Measurements from ENCODE around the gene SLIT1. TPM values are rescaled to one million over a fixed set of nuclear protein-coding genes. Genes with fewer than 3 reads are reported as not detected.

The SLIT1 gene
- total and polyA plus RNA-seq, 2 donors (not counting 1 experiment from before 2014, with no cell fraction given): 0.15 to 0.49 TPM

DNA sequence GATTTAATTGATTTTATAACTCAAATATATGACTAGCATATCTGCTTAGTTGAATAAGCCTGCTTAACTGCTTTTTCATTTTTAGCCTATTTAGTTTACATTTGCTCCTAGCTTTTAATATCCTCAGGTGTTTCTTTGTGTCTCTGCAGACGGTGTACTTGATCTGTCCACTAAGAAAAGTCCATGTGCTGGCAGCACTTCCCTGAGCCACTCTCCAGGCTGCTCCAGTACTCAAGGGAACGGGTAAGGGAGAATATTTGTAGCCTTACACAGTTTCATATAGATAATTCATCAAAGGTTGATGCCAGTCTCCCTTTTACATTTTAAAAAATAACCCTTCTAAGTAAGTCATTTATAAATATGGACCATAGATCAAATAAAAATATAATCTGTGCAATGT, 233.8 kb downstream of the SLIT1 start:
- Histone ChIP-seq H4K20me1 (ENCODE audit: control insufficient read depth, insufficient read depth, low read length, poor library complexity, severe bottlenecking) (no peaks in the 10 kb centered on the region), H3K9me3 (ENCODE audit: control extremely low read depth in 1 of 3, control insufficient read depth in 2 of 3, insufficient read depth in 1 of 3, low read length in 2 of 3) (no peaks in the 10 kb centered on the region), H3K4me2 (replicated peaks; ENCODE audit: low read depth, low read length, poor library complexity, severe bottlenecking) (no peak overlapping the region), H3K4me1 (ENCODE audit: control insufficient read depth in 2 of 2, insufficient read depth in 2 of 2, low read length in 2 of 2) (no peaks in the 10 kb centered on the region), H3K79me2 (ENCODE audit: control insufficient read depth, insufficient read depth, low read length) (no peaks in the 10 kb centered on the region), H3K4me3 (ENCODE audit: control extremely low read depth in 1 of 5, extremely low read depth in 1 of 5, insufficient read depth in 1 of 5, low read depth in 2 of 5, low read length in 4 of 5) (no peak overlapping the region), H3K27me3 (replicated peaks in 1 of 4; ENCODE audit: control extremely low read depth in 1 of 4, control insufficient read depth in 3 of 4, insufficient read depth in 4 of 4, low read length in 3 of 4) (no peaks in the 10 kb centered on the region), H3K9ac (ENCODE audit: low read length) (no peak overlapping the region), H3K36me3 (replicated peaks in 1 of 2; ENCODE audit: control extremely low read depth in 1 of 2, control insufficient read depth in 1 of 2, extremely low read depth in 1 of 2, insufficient read depth in 2 of 2, low read length in 1 of 2) (peaks cover 1 to 46% of the 10 kb centered on the region in 2 experiments), H3K27ac (ENCODE audit: low read length in 2 of 2) (no peak overlapping the region), H2AFZ (ENCODE audit: insufficient read depth, low read depth, low read length, poor library complexity, severe bottlenecking) (no peak overlapping the region)
- Mint-ChIP-seq H3K27me3 (no peaks in the 10 kb centered on the region), H3K27ac (no peak overlapping the region), H3K9me3 (ENCODE audit: insufficient read depth) (no peaks in the 10 kb centered on the region), H3K4me3 (no peak overlapping the region), H3K4me1 (no peaks in the 10 kb centered on the region)
- ChIA-PET CTCF (no interaction called here), POLR2A (no interaction called here)
- ATAC-seq (ENCODE audit: low read depth) (no peak), DNase-seq (no peak)
- no peak for TF ChIP-seq EZH2 (IDR thresholded peaks at IDR 0.05; ENCODE audit: borderline replicate concordance, insufficient read depth, low read depth, low read length, poor library complexity, severe bottlenecking)
- TF ChIP-seq, protein P1, sequence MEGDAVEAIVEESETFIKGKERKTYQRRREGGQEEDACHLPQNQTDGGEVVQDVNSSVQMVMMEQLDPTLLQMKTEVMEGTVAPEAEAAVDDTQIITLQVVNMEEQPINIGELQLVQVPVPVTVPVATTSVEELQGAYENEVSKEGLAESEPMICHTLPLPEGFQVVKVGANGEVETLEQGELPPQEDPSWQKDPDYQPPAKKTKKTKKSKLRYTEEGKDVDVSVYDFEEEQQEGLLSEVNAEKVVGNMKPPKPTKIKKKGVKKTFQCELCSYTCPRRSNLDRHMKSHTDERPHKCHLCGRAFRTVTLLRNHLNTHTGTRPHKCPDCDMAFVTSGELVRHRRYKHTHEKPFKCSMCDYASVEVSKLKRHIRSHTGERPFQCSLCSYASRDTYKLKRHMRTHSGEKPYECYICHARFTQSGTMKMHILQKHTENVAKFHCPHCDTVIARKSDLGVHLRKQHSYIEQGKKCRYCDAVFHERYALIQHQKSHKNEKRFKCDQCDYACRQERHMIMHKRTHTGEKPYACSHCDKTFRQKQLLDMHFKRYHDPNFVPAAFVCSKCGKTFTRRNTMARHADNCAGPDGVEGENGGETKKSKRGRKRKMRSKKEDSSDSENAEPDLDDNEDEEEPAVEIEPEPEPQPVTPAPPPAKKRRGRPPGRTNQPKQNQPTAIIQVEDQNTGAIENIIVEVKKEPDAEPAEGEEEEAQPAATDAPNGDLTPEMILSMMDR (IDR thresholded peaks at IDR 0.05): no peak
- WGBS (ENCODE audit: insufficient coverage): no CpG with 5 or more reads among the region's 2 CpGs
- intact Hi-C loops (cut with micrococcal nuclease): no loop called here

DNA sequence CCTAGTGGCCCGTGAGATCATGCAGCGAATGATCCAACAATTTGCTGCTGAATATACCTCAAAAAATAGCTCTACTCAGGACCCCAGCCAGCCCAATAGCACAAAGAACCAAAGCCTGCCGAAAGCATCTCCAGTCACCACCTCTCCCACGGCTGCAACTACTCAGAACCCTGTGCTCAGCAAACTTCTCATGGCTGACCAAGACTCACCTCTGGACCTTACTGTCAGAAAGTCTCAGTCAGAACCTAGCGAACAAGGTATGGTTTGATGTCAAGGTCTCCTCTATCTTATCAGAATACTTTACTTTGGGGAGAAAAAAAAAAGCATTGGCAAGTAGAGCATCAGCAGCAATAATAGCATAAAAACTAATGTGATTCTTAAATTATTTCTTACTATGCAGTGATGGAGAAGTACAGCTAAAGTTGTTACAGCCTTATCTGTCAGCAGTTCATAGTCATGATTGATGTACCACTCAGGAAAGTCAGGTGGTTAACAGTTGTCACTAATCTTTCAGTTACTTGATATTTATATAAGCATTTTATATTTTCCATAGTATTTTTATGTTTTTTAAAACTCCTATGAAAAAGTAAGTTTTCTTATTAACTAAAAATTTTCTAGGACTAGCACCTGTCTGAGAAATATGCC, 236.6 kb downstream of the SLIT1 start:
- TF ChIP-seq, protein P1 (IDR thresholded peaks at IDR 0.05): no peak
- no peak for TF ChIP-seq EZH2 (IDR thresholded peaks at IDR 0.05; ENCODE audit: borderline replicate concordance, insufficient read depth, low read depth, low read length, poor library complexity, severe bottlenecking)
- H3K79me2 ChIP-seq (ENCODE audit: control insufficient read depth, insufficient read depth, low read length): peaks cover 9% of the 10 kb centered on the region
- 95% methylated on average over 3 of the region's 5 CpGs for WGBS (ENCODE audit: insufficient coverage)

More for the DNA sequence above, 236.6 kb downstream of the SLIT1 start:
- Histone ChIP-seq H3K4me2 (replicated peaks; ENCODE audit: low read depth, low read length, poor library complexity, severe bottlenecking) (no peak overlapping the region), H3K27ac (ENCODE audit: low read length in 2 of 2) (no peak overlapping the region), H2AFZ (ENCODE audit: insufficient read depth, low read depth, low read length, poor library complexity, severe bottlenecking) (no peak overlapping the region), H3K27me3 (replicated peaks in 1 of 4; ENCODE audit: control extremely low read depth in 1 of 4, control insufficient read depth in 3 of 4, insufficient read depth in 4 of 4, low read length in 3 of 4) (no peaks in the 10 kb centered on the region), H3K4me1 (ENCODE audit: control insufficient read depth in 2 of 2, insufficient read depth in 2 of 2, low read length in 2 of 2) (no peaks in the 10 kb centered on the region), H4K20me1 (ENCODE audit: control insufficient read depth, insufficient read depth, low read length, poor library complexity, severe bottlenecking) (no peaks in the 10 kb centered on the region), H3K9ac (ENCODE audit: low read length) (no peak overlapping the region), H3K4me3 (ENCODE audit: control extremely low read depth in 1 of 5, extremely low read depth in 1 of 5, insufficient read depth in 1 of 5, low read depth in 2 of 5, low read length in 4 of 5) (no peak overlapping the region), H3K36me3 (replicated peaks in 1 of 2; ENCODE audit: control extremely low read depth in 1 of 2, control insufficient read depth in 1 of 2, extremely low read depth in 1 of 2, insufficient read depth in 2 of 2, low read length in 1 of 2) (peaks cover 4 to 29% of the 10 kb centered on the region in 2 experiments), H3K9me3 (ENCODE audit: control extremely low read depth in 1 of 3, control insufficient read depth in 2 of 3, insufficient read depth in 1 of 3, low read length in 2 of 3) (no peaks in the 10 kb centered on the region)
- Mint-ChIP-seq H3K4me1 (peaks cover 3% of the 10 kb centered on the region), H3K27ac (no peak overlapping the region), H3K4me3 (no peak overlapping the region), H3K9me3 (ENCODE audit: insufficient read depth) (no peaks in the 10 kb centered on the region), H3K27me3 (no peaks in the 10 kb centered on the region)
- CTCF ChIA-PET: interaction anchor here (1.1 kb wide), 1 partner anchor 8 kb away, joined by 3 read pairs; no protein-coding TSS in a partner anchor
- DNase-seq: no peak
- POLR2A ChIA-PET: interaction anchor here (0.7 kb wide), 1 partner anchor 1516 kb away, joined by 3 read pairs; no protein-coding TSS in a partner anchor
- intact Hi-C loops (cut with micrococcal nuclease): no loop called here
- no peak for ATAC-seq (ENCODE audit: low read depth)
